HG03139 (cell line): ENCODE measurements around the gene IQSEC3.
"Not testable (repeated sequence)": the region's sequence is repeated elsewhere in the genome, so short reads cannot be mapped to it uniquely, and the experiment has no call there.

Experiments used
- ATAC-seq: cut with Tn5 transposase; IDR thresholded peaks from one replicate; pipeline ENCODE4 v1.9.1; 2021; ENCODE audit not compliant: unreplicated experiment

IQSEC3 gene

DNA sequence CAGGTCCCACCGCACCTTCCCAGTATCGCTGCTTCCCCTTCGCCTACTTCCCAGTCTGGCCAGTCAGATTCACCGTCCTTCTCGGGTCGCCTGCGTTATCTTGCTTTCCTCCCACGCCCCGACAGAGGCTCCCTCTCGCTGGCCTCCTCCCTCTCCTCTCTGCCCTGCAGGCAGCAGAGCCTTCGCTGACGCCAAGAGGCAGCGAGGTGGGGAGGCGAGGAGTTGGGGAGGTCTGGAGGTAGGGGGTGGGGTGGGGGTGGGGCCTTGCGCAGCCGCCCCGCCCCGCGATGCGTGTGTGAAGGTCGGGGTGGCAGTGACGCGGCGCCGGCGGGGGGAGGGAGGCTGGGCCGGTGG, at the start of gene IQSEC3:
IQSEC3 (plus strand) TSS at position 340 of the 354 bp plus-strand sequence. CDS start 116 bp downstream, outside the sequence.
- not testable (repeated sequence) for ATAC-seq

DNA sequence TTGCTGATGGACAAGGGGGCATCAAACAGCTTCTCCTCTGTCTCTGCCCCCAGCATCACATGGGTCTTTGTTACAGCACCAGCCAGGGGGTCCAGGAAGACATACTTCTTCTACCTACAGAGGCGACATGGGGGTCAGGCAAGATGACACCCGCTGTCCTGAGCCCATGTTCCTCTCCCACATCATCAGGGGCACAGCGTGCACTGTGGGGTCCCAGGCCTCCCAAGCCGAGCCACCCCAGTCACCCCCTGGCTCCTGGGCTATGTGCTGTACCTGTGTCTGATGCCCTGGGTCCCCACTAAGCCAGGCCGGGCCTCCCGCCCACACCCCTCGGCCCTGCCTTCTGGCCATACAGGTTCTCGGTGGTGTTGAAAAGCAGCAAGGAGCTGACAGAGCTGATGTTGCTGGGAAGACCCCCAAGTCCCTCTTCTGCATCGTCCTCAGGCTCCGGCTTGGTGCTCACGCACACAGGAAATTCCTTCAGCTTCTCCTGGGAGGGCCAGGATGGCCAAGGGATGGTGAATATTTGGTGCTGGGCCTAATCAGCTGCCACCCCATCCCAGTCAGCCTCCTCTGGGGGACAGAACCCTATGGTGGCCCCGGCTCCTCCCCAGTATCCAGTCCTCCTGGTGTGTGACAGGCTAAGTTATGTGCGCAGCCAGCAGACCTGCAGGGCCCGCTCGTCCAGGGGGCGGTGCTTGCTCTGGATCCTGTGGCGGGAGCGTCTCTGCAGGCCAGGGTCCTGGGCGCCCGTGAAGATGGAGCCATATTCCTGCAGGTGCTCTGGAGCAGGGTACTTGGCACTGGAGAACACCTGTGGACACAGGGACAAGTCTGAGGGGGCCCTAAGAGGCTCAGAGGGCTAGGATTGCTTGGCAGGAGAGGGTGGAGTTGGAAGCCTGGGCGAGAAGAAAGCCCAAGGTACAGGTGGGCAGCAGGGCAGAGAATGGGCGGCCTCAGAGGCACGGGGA, 48.9 kb upstream of the IQSEC3 start:
- not testable (repeated sequence) for ATAC-seq

DNA sequence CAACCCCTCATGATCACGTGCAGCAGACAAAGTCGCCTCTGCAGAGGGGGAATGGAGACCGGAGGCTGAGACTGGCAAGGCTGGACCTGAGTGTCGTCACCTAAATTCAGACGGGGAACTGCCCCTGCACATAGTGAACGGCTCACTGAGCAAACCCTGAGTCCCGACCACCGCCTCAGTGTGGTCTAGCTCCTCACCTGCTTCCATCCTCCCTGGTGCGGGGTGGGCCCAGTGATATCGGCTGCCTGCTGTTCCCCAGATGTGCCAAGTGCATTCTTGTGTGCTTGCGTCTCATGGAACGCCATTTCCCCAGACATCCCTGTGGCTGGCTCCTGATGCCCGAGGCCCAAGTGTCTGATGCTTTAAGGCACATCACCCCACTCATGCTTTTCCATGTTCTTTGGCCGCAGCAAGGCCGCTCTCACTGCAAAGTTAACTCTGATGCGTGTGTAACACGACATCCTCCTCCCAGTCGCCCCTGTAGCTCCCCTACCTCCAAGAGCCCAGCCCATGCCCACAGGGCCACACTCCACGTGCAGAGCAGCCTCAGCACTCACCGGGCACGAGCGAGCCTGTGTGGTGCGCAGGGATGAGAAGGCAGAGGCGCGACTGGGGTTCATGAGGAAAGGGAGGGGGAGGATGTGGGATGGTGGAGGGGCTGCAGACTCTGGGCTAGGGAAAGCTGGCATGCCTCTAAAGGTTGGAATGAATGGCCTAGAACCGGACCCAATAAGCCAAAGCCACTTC, 47.6 kb upstream of the IQSEC3 start:
- not testable (repeated sequence) for ATAC-seq

DNA sequence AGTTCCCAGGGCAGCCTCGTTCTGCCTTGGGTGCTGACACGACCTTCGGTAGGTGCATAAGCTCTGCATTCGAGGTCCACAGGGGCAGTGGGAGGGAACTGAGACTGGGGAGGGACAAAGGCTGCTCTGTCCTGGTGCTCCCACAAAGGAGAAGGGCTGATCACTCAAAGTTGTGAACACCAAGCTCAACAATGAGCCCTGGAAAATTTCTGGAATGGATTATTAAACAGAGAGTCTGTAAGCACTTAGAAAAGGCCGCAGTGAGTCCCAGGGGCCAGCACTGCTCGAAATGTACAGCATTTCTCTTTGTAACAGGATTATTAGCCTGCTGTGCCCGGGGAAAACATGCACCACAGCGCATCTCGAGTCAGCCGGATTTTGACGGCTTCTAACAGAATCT, 46.7 kb upstream of the IQSEC3 start:
- not testable (repeated sequence) for ATAC-seq

DNA sequence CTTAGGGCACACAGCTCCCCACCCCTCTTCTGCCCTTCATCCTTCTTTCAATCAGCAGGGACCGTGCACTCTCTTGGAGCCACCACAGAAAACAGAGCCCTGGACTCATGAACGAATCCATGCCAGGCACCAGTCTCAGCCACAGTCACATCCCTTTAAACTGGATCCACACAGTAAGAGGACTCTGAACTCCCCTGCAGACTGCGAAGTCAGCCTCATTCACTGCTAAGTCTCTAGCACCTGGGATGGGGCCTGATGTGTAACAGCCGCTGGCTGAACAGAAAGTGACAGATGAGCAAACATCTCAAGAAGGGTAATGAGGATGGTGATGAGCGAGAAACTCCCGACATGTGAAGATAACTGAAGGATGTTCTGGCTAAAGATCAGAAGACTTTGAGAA, 45.8 kb upstream of the IQSEC3 start:
- ATAC-seq, result no peak

DNA sequence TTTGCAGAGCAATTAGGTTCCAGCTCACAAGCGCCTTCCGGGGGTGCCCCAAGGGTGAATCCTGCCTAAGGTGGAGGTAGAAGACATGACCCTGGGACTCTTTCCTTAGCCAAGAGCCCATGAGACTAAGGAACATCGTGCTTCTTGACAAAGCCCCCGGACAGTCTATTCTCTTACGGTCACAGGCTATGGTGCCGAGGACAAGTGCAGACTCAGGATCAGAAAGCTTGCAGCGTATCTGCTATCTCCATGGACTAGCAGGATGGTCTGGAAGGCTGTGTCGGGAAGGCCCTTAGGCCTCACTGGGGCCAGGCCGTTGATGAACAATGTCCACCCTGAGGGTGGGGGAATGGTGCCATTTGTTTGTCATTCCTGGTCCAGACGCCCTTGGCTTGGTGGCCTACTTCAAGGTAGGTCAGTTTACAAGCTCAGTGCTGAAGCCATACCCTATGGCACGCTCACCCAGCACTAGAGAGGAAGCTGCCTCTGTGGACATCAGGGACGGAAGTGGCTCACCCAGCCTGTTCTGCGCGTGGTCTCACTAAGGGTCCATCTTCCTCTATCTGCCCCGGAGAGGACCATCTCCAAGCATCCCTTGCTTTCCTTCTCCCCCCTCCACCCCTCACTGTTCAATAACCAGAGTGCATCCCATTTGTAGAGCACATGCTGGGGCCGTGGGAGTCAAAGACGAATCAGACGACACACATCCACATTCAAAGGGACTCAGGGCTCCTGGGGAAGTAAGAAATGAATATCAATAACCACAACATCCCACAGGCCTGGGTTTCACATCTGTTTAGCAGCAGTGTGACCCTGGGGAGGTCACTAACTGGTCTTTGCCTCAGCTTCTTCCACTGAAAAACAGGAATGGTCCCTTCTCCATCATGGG, 45.0 kb upstream of the IQSEC3 start:
- ATAC-seq, result no peak

DNA sequence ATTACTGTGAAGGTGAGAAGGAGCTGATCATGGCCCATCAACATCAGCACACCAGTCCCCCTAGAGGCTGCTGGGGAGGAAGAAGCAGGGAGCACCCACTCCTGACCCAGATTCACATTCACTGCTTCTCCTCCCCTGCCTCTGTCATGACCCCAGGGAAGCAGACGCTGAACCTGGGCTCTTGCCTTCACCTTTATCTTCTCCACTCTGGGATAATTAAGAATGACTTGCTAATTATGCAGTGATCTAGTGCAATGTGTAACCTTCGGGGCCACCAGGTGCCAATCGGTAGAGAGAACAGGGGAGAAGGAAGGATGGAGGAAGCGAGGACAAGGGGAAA, 44.4 kb upstream of the IQSEC3 start:
- ATAC-seq, result no peak

DNA sequence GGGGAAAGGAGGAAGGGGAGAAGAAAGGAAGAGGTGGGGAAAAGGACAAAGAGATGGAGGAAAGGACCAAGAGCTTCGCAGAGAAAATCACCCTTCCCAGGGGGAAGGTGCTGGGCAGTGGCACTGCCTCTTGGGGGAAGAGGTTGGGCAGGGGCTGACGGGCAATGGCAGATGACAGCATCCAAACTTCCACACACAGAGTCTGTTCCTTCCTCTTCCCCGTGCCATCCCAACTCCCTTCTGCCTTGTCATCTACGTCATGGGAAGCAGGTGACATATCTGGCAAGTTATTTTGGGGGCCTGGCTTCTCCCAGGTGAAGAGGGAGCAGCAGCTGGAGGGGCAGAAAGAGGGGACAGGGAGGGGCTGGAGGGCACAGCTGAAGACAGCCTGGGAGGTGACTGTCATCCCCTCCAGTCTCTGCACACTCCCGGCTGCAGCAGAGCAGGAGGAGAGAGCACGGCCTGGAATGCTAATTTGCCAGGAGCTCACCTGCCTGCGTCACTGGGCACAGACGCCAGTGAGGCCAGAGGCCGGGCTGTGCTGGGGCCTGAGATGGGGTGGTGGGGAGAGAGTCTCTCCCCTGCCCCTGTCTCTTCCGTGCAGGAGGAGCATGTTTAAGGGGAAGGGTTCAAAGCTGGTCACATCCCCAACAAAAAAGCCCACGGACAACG, 43.9 kb upstream of the IQSEC3 start:
- ATAC-seq, result no peak

DNA sequence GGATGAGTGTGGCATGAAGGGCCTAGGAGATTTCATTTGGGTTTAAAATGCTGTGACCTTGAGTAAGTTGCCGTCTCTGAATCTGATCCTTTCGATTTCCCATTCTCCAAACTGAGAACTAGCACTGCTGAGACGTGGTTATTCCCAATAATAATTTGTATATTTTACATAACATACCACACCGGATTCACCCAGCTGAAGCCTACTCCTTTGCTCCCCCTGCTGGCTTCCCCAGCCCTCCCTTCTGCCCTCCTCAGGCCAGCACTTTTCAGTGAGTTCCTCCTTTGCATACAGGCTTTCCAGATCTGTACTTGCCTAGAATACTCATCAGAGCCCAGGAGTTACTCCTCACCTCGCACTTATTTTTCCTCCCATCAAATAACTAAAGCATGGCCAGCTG, 38.7 kb upstream of the IQSEC3 start:
- not testable (repeated sequence) for ATAC-seq

DNA sequence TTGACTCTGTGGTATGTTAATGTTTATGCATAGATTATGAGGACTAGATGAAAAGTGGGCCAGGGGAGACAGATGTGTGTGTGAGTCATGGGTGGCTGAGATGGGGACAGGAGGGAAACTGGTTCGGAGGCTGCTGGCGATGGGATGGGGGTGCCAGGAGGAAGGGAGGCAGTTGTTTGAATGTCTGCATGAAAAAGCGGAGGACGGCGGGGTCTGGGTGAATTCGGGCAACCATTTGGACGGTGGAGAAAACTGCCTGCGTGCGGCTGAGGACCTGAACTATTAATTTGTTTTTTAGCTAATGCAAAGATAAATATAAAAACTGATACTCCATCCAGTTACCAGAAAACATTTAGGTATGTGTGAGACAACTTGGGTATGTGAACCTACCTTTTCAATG, 27.8 kb upstream of the IQSEC3 start:
- not testable (repeated sequence) for ATAC-seq

DNA sequence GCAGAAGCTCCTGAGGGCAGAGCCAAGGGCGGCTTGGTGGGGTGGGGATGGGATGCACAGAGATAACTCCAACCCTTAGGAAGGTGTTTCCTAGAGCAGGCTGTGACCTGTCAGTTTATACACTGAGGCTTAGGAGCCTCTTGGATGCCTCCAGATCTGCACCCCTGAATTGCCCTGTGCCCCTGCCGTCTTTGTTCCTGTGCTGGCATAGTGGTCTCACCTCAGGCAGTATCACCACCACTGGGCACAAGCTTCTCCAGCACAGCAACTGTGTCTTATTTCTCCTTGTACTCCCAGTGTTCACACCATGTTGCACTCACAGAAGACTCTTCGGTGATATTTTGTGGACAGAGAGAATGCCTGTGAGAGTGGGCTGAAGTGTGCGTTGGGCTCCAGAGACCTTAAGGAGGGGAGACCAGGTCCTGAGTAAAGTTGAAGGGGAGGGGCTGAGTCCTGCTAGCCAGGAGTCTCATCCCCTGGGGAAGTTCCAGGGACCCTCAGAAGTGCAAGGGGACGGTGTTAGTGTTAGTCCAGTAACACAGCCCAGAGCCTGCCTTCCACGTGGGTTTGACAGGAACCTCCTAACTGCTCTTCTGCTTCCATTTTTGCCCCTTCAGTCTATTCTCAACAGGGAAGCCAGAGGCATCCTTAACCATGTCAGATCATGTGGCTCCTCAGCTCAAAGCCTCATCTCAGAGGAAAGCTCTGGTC, 26.9 kb upstream of the IQSEC3 start:
- not testable (repeated sequence) for ATAC-seq

DNA sequence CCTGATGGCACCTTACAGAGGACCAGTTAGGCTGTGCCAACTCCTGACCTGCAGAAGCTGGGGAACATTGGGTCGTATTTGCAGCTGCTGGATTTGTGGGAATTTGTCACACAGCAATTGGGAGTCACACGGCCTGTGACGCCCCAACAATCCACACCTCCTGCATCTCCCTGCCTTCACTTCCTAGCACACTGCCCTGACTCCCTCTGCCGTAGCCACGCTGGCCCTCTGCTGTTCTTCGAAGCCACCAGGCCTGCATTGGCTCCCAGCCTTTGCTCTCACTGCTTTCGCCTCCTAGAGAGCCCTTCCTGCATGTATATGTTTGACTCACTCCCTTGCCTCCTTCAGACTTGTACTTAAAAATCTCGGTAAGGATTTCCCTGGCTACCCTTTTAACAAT, 22.2 kb upstream of the IQSEC3 start:
- ATAC-seq, result not testable (repeated sequence)

DNA sequence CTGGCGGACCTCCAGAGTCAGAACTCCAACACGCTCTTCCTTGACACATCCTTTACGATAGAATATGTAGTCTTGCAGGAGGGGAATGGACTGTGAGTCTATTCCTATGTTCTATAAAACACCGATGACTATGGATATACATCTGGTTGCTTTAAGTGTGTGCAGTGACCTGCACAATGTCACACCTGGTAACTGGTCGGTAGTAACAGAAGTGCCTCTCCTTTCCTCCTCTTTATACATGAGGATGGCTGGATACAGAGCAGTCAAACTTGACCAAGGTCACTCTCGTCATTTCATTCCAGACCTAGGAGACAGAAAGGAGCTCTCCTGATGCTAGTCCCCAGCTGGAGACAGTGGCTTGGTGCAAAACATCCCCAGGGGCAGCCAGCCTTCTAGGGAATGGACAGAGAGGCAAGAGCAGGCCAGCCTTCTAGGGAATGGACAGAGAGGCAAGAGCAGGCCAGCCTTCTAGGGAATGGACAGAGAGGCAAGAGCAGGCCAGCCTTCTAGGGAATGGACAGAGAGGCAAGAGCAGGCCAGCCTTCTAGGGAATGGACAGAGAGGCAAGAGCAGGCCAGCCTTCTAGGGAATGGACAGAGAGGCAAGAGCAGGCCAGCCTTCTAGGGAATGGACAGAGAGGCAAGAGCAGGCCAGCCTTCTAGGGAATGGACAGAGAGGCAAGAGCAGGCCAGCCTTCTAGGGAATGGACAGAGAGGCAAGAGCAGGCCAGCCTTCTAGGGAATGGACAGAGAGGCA, 21.2 kb upstream of the IQSEC3 start:
- ATAC-seq, result not testable (repeated sequence)

DNA sequence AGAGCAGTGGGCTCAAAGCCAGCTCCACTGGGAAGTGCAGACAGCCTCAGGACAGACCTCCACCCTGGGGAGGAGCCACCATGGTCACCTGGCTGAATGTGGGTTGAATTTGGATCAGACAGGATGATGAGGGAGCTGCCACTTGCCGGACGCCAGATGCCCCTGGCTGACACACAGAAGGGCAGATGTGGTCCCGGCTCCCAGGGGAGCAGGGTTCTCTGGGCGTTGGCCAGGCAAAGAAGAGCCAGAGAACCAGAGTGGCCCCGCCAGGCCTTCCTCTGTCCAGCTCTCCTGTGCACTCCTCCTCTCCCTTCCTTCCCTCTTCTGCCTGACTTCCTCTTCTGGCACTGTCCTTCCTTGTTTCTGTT, 20.6 kb upstream of the IQSEC3 start:
- not testable (repeated sequence) for ATAC-seq

DNA sequence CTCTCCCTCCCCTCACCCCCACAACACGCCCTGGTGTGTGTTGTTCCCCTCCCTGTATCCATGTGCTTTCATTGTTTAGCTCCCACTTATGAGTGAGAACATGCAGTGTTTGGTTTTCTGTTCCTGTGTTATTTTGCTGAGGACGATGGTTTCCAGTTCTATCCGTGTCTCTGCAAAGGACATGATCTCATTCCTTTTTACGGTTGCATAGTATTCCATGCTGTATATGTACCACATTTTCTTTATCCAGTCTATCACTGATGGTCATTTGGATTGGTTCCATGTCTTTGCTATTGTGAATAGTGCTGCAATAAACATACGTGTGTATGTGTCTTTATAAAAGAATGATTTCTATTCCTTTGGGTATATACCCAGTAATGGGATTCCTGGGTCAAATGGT, 20.0 kb upstream of the IQSEC3 start:
- ATAC-seq, result not testable (repeated sequence)

DNA sequence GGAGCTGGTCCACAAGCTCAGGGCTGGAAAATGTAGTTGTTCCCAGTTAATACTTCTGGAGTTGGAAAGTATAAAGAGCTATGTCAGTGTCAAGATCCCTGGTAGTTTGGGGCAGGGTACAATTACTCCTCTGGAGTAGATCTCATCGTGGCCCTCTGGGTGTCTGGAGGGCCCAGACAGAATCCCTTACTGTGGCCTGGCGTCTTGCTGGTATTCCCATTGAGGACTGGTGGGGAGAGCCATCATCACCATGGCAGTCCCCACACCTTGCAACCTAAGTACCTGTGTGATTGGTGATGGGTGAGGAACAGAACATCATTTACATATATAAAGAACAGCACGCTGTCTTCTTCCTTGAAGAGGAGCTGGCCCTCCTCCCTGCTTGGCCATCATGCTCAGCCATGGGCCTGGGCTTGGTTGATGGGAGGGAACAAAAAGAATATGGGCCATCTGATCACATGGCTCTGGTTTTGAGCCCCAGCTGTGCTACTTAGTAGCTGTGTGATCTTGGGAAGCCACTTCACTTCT, 18.8 kb upstream of the IQSEC3 start:
- not testable (repeated sequence) for ATAC-seq

DNA sequence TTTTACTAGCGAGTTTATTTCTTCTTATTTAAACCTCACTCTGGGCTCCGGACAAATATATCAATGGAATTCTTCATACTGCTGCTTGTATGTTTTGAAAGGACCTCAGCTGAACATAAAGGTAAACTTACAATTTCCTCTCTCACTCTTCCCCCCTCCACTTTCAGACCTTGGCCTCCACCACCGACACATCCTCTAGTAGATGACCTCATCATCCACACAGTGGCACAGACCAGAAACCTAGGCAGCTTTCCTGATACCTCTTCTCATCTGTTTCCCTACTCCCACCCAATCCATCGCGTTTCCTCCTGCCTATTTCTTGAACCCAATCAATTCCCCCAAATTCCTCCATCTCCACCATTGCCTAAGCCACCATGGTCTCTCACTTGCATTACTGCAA, 17.4 kb upstream of the IQSEC3 start:
- ATAC-seq, result not testable (repeated sequence)

DNA sequence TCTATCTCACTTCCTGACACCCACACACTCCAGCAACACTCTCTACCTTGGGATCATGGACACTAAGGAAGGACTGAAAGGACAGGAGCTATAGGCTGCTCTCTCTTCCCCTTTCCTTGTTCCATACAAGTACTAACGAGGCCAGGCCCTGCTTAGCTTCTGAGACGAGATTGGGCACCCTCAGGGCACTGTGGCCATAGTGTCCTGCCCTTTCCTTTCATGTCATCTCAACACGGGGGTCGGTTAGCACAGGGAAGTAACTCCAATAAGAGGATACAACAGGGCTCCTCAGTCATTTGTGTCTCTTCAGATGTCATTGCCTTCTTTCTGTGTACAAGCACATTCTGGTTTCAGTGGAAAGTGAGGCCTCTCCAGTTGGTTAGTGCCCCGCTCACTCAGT, 15.5 kb upstream of the IQSEC3 start:
- not testable (repeated sequence) for ATAC-seq

DNA sequence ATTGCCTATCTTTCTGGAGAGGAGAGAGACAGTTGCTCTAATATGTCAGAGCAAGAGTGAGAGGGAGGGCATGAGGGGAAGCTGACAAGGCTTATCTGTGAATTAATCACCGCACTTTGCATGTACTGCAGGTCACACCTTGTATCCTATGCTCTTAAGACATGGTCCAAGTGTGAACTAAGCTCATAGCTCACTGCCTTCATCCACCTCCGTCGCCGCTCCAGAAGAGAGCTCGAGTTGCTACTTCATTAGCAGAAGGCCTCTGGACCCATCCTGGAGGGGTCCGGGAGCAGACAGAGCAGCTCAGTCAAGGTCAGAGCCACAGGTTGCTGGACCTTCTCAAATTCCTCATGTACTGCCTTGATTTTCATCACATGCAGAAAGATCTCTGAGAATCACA, 14.6 kb upstream of the IQSEC3 start:
- not testable (repeated sequence) for ATAC-seq
